Neuronal stem cell (in vitro differentiated cells): ENCODE measurements around the gene WNT8A. TPM values are rescaled to one million over a fixed set of nuclear protein-coding genes. Genes with fewer than 3 reads are reported as not detected.

Experiments
- small RNA-seq: library from polyadenylated mRNA; stranded (forward); fragments of <200 nt; extraction: miRNeasy Mini kit (QIAGEN cat#:217004); gene quantifications from one replicate; pipeline ENCODE3, GENCODE V24; 2013; ENCODE audit not compliant: insufficient read depth

Gene WNT8A

Small RNA genes within 50 kb of the gene (small RNA-seq; reads per million reads assigned to genes)
- not detected for gene RNU6-1148P
- not detected for gene RNU6-460P
- gene RNU6-888P, result not detected
